Transverse colon (tissue), 4 donors: ENCODE results near the gene ZDHHC11. TPM values are rescaled to one million over a fixed set of nuclear protein-coding genes. Genes with fewer than 3 reads are reported as not detected.
A peak's percentile ranks its signal among the peaks of the same experiment; 100 is the strongest.

Source experiments
- DNase-seq: peaks from one replicate; pipeline ENCODE4 v3.0.0-alpha.2; 2019
- H3K27ac ChIP-seq, 4 donors: fragments of 200-600 bp; sonication (generic); 2 replicates each; pipeline ENCODE4 v1.5.1; 2016 to 2018; ENCODE audit warnings: inconsistent platforms in 4 of 4
- H3K27me3 ChIP-seq: fragments of 200-600 bp; sonication (generic); 2 replicates; pipeline ENCODE4 v1.5.1; 2017; ENCODE audit warnings: inconsistent platforms
- H3K36me3 ChIP-seq, 4 donors: fragments of 200-600 bp; sonication (generic); 2 replicates each; pipeline ENCODE4 v1.5.1; 2017 to 2019; ENCODE audit warnings: inconsistent platforms in 4 of 4
- H3K4me1 ChIP-seq, 4 donors: fragments of 200-600 bp; sonication (generic); 2 replicates each; pipeline ENCODE4 v1.5.1; 2017 to 2020; ENCODE audit warnings: inconsistent platforms in 4 of 4
- H3K4me3 ChIP-seq, 4 donors: fragments of 200-600 bp; sonication (generic); 1 replicate in 1 of 4; 2 replicates in 3 of 4; pipeline versions ENCODE4 v1.5.1 to v1.6.1; 2017 to 2019; ENCODE audit warnings: inconsistent platforms in 4 of 4
- H3K9me3 ChIP-seq, 2 donors: fragments of 200-600 bp; sonication (generic); 2 replicates each; pipeline ENCODE4 v1.5.1; 2017 to 2019; ENCODE audit warnings: inconsistent platforms in 2 of 2
- EP300 ChIP-seq: sonication (generic); formaldehyde crosslinking; IDR thresholded peaks from one replicate; pipeline ENCODE4 v1.6.1; 2017; ENCODE audit warnings: antibody characterized with exemption, low read depth
- POLR2A ChIP-seq: fragments of 450-650 bp; IDR thresholded peaks from one replicate; pipeline ENCODE4 v1.6.1; 2016; ENCODE audit warnings: antibody characterized with exemption, mild to moderate bottlenecking, moderate library complexity
- POLR2AphosphoS5 ChIP-seq, 3 donors: sonication (generic); formaldehyde crosslinking; IDR thresholded peaks; one replicate each; pipeline ENCODE4 v1.6.1; 2016; ENCODE audit warnings: antibody characterized with exemption in 3 of 3
- WGBS, 2 donors: methylation state at CpG; one replicate each; pipeline ENCODE4 v1.1.5; 2018; ENCODE audit warnings: low coverage in 1 of 2; 5-methylcytosine and 5-hydroxymethylcytosine counted together
- in situ Hi-C, 4 donors: fragments of 200-750 bp; cut with MboI; loops; one replicate each; pipeline versions ENCODE4 v1.15.0 to v1.15.1; 2017; ENCODE audit warnings: low sequenced_read_pairs in 3 of 4, low pct_ligation_motif_present in 1 of 4, low pct_unique_long_range_greater_than_20kb in 1 of 4
- intact Hi-C: fragments of 100-400 bp; cut with DNase I; formaldehyde crosslinking; loops from one replicate; pipeline ENCODE4 v1.15.1; 2023; ENCODE audit warnings: low total_unique reads
- total RNA-seq, 4 donors: library from RNA; depleted of rRNA; stranded (reverse); fragments of >200 nt; gene quantifications; one replicate each; pipeline ENCODE4 v1.1.0, GENCODE V29; 2016
- TF ChIP-seq, protein P1 (sequence below), 5 experiments: fragments of 200-600 bp in 3 of 5; fragments of 450-650 bp in 2 of 5; sonication (generic) in 3 of 5; IDR thresholded peaks; 1 replicate in 2 of 5; 2 replicates in 3 of 5; pipeline ENCODE4 v1.5.1; 2016 to 2017; ENCODE audit warnings: antibody characterized with exemption in 5 of 5, inconsistent platforms in 3 of 5, mild to moderate bottlenecking in 2 of 5, moderate library complexity in 1 of 5

The ZDHHC11 gene
- total RNA-seq, 4 donors from 2014 or later = 1.2 to 15.0 (median 10.6) TPM

DNA sequence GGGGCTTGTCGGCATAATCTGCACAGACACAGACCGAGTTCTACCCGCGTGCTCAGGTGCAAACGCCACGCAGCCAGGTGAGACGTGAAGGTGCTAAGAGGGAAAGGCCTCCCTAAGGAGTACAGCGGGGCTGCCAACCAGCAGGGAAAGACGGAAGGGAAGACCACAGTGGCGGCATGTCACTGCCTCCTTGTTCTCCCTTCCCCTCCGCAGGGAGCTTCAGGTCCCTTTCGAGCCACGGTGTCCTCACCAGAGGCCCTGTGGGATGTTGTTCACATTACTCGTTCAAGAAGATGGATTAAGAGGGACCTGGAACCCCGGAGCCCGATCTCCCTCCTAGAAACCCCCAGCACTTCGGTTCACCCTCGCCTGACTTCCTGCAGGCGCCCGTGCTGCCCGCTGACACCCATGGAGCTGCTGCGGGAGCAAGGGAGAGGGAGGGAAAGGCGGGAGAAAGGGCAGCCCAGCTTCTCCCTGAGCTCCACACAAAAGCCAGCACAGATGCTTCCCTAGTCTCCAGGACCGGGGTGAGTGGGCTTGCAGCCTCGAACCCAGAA is 41.1 kb upstream of the ZDHHC11 start:
- H3K27me3 ChIP-seq = no peaks in the 10 kb centered on the region
- H3K27ac ChIP-seq = peak overlapping the region; percentile 86 to 90 (median 90)
- peaks cover 7 to 27% (median 18%) of the 10 kb centered on the region in 4 donors for H3K4me1 ChIP-seq
- 14% methylated on average over 25 of the region's 25 CpGs; no CpG with 5 or more reads in 1 of the 2 donors for WGBS, 2 donors
- H3K36me3 ChIP-seq = peaks cover 0 to 26% (median 10%) of the 10 kb centered on the region in 4 donors
- TF ChIP-seq POLR2AphosphoS5 (IDR thresholded peaks at IDR 0.05) (no peak), POLR2A (no peak), EP300 (no peak)
- TF ChIP-seq, protein P1, sequence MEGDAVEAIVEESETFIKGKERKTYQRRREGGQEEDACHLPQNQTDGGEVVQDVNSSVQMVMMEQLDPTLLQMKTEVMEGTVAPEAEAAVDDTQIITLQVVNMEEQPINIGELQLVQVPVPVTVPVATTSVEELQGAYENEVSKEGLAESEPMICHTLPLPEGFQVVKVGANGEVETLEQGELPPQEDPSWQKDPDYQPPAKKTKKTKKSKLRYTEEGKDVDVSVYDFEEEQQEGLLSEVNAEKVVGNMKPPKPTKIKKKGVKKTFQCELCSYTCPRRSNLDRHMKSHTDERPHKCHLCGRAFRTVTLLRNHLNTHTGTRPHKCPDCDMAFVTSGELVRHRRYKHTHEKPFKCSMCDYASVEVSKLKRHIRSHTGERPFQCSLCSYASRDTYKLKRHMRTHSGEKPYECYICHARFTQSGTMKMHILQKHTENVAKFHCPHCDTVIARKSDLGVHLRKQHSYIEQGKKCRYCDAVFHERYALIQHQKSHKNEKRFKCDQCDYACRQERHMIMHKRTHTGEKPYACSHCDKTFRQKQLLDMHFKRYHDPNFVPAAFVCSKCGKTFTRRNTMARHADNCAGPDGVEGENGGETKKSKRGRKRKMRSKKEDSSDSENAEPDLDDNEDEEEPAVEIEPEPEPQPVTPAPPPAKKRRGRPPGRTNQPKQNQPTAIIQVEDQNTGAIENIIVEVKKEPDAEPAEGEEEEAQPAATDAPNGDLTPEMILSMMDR (IDR thresholded peaks at IDR 0.05) = no peak
- peak; percentile 29 for DNase-seq
- H3K9me3 ChIP-seq = no peaks in the 10 kb centered on the region
- H3K4me3 ChIP-seq = peak overlapping the region; percentile 59 to 86 (median 73)
- in situ Hi-C loops (no loop called here), intact Hi-C loops (no loop called here)

- Histone ChIP-seq H3K4me3 (peak overlapping the region in 3 of 4 donors; percentile 59 to 79 (median 67)), H3K4me1 (peaks cover 7 to 27% (median 18%) of the 10 kb centered on the region in 4 donors), H3K9me3 (no peaks in the 10 kb centered on the region), H3K27me3 (no peaks in the 10 kb centered on the region), H3K36me3 (peaks cover 0 to 33% (median 13%) of the 10 kb centered on the region in 4 donors), H3K27ac (peak overlapping the region; percentile 86 to 90 (median 90))
- TF ChIP-seq EP300 = no peak
- peak; percentile 22 for TF ChIP-seq POLR2A
- intact Hi-C loops = no loop called here
- WGBS, 2 donors = 67 to 76% methylated on average over 11 to 34 of the region's 34 CpGs
- peak; percentile 31 for DNase-seq
- in situ Hi-C loops = no loop called here
Observed at GRCh38 chr5:891117-891836, 40.5 kb upstream of the ZDHHC11 start.

DNA sequence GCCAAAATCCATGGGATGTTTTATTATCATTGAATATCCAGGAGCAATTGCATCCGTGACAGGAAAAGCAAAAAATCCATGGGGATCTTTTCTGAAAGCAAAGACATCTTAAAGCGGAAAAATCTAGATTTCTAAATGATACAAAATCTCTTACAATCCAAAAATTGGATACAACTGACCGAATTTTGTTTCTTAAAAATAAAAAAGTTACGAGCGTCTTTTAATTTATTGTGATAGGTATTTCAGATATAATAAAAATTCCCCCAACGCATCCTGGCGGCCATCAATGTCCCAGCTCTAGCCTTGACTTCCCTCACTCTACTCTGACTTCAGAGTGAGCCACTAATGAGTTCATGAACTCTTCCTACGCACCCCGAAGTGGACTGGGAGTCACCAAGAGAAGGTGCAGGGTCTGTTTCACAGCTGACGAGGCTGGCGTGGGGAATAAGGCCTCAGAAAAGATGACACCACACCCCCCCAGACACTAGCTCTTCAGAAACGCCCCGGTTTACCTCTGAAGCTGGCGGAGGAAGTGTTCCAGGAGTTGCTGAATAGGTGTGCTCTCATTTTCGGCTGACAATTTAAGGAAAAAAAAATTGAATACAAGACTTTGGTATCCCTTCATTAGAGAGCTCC is 38.4 kb upstream of the ZDHHC11 start:
- Histone ChIP-seq H3K4me1 (peaks cover 7 to 27% (median 18%) of the 10 kb centered on the region in 4 donors), H3K4me3 (no peak overlapping the region), H3K9me3 (no peaks in the 10 kb centered on the region), H3K27ac (no peak overlapping the region), H3K27me3 (no peaks in the 10 kb centered on the region), H3K36me3 (peaks cover 0 to 52% (median 16%) of the 10 kb centered on the region in 4 donors)
- intact Hi-C loops = no loop called here
- in situ Hi-C loops = no loop called here
- WGBS, 2 donors = 94 to 96% methylated on average over 7 to 15 of the region's 15 CpGs
- TF ChIP-seq POLR2AphosphoS5 (IDR thresholded peaks at IDR 0.05) (no peak), POLR2A (no peak), EP300 (no peak)
- TF ChIP-seq, protein P1 (IDR thresholded peaks at IDR 0.05) = no peak
- DNase-seq = no peak

- no peak overlapping the region for H3K4me3 ChIP-seq
- no peaks in the 10 kb centered on the region for H3K27me3 ChIP-seq
- DNase-seq = no peak
- intact Hi-C loops = no loop called here
- no peaks in the 10 kb centered on the region for H3K9me3 ChIP-seq
- TF ChIP-seq, protein P1 (IDR thresholded peaks at IDR 0.05) = no peak
- TF ChIP-seq POLR2AphosphoS5 (IDR thresholded peaks at IDR 0.05) = no peak
- TF ChIP-seq POLR2A = no peak
- no peak for TF ChIP-seq EP300
- H3K4me1 ChIP-seq = peaks cover 7 to 27% (median 18%) of the 10 kb centered on the region in 4 donors
- peaks cover 0 to 52% (median 18%) of the 10 kb centered on the region in 4 donors for H3K36me3 ChIP-seq
- in situ Hi-C loops = no loop called here
- 91 to 93% methylated on average over 11 of the region's 11 CpGs for WGBS, 2 donors
- H3K27ac ChIP-seq = no peak overlapping the region
Observed at GRCh38 chr5:888638-889035, 37.9 kb upstream of the ZDHHC11 start.
